GM18508 (cell line): ENCODE data around the gene MCM6.
"Not testable (repeated sequence)": the region's sequence is repeated elsewhere in the genome, so short reads cannot be mapped to it uniquely, and the experiment has no call there.

Experiments
- ATAC-seq: cut with Tn5 transposase; IDR thresholded peaks from one replicate; pipeline ENCODE4 v1.9.1; 2021; ENCODE audit warnings: moderate number of reproducible peaks; ENCODE audit not compliant: insufficient read depth, unreplicated experiment

MCM6 gene

GRCh38 chr2:135876066-135876711, at the start of gene MCM6:
Gene MCM6 (minus strand): TSS chr2:135876443. CDS start chr2:135876365, 78 bp downstream.
- ATAC-seq: peak; percentile 75

GRCh38 chr2:135925571-135925970, 49.3 kb upstream of the MCM6 start:
- ATAC-seq: no peak

GRCh38 chr2:135916207-135916606, 40.0 kb upstream of the MCM6 start:
- no peak for ATAC-seq

- no peak for ATAC-seq
Observed at GRCh38 chr2:135914485-135914884, 38.2 kb upstream of the MCM6 start.

GRCh38 chr2:135913727-135914365, 37.6 kb upstream of the MCM6 start:
- ATAC-seq: no peak

GRCh38 chr2:135909976-135910375, 33.7 kb upstream of the MCM6 start:
- ATAC-seq: no peak

DNA sequence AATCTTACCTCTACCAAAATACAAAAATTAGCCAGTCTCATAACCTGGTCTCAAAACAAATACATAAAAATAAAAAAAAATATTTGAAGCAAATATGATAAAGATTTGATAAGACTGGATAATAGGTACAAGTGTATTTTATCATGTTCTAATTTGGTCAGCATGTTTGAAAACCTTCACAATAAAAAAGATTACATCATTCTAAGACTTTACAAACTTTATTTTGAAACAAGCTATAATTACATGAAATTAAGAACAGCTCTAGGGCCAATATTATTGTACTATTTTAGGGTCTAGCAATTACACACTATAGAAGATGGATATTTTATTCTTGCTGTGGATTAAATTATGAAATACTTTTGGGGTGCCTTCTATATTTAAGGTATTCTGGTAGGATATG, 29.4 kb upstream of the MCM6 start:
- ATAC-seq: no peak

DNA sequence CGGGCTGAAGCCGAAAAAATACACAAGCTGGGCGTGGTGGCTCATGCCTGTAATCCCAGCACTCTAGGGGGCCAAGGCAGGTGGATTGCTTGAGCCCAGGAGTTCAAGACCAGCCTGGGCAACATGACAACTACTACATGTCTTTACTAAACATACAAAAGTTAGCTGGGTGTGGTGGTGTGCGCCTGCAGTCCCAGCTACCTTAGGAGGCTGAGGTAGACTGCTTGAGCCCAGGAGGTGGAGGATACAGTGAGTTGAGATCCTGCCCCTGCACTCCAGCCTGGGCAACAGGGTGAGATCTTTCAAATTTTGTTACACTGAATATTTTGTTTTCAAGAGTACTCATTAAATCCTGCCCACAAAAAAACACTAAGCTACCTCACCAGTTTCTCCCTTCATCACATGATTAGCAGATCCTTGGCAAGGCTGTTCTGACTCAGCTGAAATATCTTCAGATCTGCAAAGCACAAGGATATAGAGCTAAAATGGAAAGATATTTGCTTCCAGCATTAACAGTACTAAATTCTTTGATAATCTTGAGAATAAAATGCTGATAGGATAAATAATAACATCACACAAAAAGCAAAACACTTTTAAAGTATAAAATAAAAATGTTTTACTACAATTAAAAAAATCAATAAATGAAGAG, 28.2 kb upstream of the MCM6 start:
- no peak for ATAC-seq

GRCh38 chr2:135903650-135904049, 27.4 kb upstream of the MCM6 start:
- no peak for ATAC-seq

DNA sequence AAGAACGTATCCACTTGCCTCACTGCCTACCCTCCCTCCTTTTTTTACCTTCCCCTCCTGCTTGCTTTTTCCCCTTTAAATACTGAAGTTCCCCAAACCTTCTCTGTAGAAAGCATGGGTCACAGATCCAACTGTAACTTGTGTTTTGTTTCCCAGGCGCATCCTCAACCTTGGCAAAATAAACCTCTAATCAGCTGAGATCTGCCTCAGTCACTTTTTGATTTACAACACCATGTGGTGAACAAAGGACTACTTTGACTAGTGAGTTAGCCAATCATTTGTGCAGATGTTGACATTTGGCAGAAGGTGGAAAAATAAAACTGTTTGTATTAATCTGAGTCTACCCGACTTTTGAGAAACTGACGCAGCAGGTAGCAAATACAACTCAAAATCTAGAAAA, 23.3 kb upstream of the MCM6 start:
- no peak for ATAC-seq

DNA sequence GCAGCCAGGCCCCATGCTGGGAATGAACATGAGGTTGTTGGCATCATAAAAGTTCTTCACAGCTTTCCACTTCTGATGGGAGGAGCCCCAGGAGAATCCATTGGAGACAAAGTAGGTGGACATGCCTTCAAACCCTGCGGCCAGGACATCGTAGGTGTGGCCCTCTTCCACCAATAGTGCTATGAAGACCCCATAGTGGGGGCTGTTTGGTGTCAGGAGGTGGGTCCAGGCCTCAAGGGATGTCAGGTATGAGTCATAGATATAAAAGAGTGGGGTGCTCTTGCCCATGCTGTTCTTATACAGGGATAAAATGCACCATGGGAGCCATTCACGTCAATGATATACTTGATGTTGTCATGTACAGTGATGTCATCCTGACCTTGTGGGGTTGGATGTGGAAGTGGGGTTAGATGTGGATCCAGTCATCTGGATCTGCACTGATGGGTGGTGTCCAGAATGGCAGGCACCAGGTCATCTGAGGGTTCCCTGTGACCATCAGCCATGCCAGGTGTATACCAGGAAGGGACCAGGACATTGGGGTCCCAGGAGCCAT, 22.1 kb upstream of the MCM6 start:
- ATAC-seq: no peak

DNA sequence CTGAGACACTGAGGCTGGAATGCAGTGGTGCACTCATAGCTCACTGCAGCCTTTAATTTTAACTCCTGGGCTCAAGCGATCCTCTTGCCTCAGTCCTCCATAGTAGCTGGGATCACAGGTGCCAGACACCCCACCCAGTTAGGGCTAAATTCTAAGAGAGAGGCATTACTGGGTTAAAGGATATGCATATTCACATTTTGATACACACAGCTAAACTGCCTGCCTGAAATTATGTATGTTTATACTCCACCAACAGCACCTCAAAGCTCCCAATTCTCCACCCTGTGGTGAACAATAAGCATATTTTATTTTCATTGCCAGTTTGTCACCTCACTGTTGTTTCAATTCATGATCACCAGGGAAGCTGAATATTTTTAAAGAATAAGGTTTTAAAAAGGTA, 18.7 kb upstream of the MCM6 start:
- no peak for ATAC-seq

GRCh38 chr2:135893374-135893794, 17.1 kb upstream of the MCM6 start:
- no peak for ATAC-seq

DNA sequence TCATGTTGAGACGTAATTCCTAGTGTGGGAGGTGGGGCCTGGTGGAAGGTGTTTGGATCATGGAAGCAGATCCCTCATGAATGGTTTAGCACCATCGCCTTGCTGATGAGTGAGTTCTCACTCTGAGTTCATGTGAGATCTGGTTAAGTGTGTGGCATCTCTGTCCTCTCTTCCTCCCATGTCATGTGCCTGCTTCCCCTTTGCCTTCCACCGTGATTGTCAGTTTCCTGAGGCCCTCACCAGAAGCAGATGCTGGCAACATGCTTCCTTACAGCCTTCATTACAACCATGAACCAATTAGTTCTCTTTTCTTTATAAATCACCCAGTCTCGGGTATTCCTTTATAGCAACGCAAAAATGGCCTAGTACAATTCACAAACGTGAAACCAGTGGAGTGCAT, 14.6 kb upstream of the MCM6 start:
- no peak for ATAC-seq

DNA sequence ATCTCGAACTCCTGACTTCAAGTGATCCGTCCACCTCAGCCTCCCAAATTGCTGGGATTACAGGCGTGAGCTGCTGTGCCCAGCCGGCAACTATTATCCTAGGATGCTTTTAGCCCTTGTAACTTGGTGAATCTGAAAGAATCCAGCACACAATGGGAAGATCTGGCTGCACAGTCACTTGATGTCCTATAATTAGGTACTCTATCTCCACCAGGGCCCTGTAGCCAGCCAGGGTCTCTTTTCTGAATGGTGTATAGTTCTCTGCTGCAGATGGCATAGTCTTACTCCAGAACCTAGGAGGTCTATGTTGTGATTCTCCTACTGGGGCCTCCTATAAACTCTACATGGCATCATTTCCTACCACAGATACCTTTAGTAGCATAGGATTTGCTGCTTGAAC, 13.9 kb upstream of the MCM6 start:
- ATAC-seq: no peak

DNA sequence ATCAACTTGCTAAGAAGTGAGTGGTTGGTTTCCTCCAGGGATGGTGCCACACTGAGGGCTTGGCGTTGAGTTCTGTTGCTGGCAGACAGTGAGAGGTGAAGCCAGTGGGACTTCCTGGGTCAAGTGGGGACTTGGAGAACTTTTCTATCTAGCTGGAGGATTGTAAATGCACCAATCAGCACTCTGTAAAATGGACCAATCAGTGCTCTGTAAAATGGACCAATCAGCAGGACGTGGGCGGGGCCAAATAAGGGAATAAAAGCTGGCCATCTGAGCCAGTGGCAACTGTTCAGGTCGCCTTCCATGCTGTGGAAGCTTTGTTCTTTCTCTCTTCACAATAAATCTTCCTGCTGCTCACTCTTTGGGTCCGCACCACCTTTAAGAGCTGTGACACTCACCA, 12.3 kb upstream of the MCM6 start:
- ATAC-seq: not testable (repeated sequence)

GRCh38 chr2:135885709-135886108, 9.5 kb upstream of the MCM6 start:
- no peak for ATAC-seq

DNA sequence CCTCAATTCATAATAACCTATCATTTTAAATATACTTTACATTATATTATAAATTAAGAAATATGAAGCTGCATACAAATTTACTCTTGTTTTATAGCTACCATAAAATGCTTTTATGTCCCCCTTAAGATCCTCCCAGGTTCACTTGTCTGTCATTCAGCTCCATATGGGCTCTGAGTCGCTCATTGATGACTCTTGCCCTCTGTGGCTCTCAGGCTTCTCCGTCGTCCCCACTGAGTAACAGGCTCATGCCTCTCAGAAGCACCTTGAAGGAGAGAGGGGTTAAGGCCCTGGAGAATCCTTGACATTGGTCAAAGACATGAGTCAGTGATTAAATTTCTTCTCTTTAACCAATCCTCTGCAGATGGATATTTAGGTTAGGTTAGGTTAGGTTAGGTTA, 6.2 kb upstream of the MCM6 start:
- ATAC-seq: no peak

DNA sequence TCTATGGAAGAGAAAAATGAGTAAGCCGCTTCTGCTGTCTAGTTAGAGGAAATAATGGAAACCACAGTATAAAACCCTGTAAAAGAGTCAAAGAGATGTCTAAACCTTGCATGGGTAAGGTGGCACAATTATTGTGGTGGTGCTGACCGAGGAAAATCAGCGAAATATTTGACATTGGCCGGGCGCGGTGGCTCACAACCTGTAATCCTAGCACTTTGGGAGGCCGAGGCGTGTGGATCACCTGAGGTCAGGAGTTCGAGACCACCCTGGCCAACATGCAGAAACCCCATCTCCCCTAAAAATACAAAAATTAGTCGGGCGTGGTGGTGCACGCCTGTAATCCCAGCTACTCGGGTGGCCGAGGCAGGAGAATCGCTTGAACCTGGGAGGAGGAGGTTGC, 527 bp upstream of the MCM6 start:
- not testable (repeated sequence) for ATAC-seq

GRCh38 chr2:135875491-135876065, 665 bp downstream of the MCM6 start:
- ATAC-seq: peak; percentile 39

- no peak for ATAC-seq
Observed at GRCh38 chr2:135874777-135875365, 1.4 kb downstream of the MCM6 start.
